Gastroesophageal sphincter (tissue), 3 donors: ENCODE results near the gene SRBD1.

Experiments
- POLR2A ChIP-seq, 2 donors: fragments of 450-650 bp; IDR thresholded peaks; one replicate each; pipeline ENCODE4 v1.6.1; 2017; ENCODE audit warnings: antibody characterized with exemption in 2 of 2, mild to moderate bottlenecking in 2 of 2, moderate library complexity in 1 of 2
- POLR2AphosphoS5 ChIP-seq: sonication (generic); formaldehyde crosslinking; IDR thresholded peaks from one replicate; pipeline ENCODE4 v1.6.1; 2017; ENCODE audit warnings: antibody characterized with exemption
- TF ChIP-seq, protein P1 (sequence below), 4 experiments: fragments of 200-600 bp in 2 of 4; fragments of 450-650 bp in 2 of 4; sonication (generic) in 1 of 4; IDR thresholded peaks; one replicate each; pipeline ENCODE4 v1.5.1; 2017 to 2019; ENCODE audit warnings: antibody characterized with exemption in 4 of 4, mild to moderate bottlenecking in 2 of 4, moderate library complexity in 2 of 4

DNA sequence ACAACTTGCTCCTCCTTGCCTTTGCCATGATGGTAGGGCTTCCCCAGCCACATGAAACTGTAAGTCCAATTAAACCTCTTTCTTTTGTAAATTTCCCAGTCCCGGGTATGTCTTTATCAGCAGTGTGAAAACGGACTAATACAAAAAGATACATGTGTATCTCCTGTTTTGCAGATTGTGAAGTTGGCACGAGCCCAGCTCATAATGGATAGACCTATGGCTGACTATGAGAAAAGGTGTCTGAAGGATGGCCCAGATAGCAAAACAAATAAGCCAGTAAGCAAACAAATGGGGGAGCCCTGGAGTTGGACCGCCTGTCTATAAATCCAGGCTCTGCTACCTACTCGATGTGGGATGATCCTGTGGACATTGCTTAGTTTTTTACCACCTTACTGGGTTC, 24.9 kb upstream of the SRBD1 start:
- TF ChIP-seq, protein P1, sequence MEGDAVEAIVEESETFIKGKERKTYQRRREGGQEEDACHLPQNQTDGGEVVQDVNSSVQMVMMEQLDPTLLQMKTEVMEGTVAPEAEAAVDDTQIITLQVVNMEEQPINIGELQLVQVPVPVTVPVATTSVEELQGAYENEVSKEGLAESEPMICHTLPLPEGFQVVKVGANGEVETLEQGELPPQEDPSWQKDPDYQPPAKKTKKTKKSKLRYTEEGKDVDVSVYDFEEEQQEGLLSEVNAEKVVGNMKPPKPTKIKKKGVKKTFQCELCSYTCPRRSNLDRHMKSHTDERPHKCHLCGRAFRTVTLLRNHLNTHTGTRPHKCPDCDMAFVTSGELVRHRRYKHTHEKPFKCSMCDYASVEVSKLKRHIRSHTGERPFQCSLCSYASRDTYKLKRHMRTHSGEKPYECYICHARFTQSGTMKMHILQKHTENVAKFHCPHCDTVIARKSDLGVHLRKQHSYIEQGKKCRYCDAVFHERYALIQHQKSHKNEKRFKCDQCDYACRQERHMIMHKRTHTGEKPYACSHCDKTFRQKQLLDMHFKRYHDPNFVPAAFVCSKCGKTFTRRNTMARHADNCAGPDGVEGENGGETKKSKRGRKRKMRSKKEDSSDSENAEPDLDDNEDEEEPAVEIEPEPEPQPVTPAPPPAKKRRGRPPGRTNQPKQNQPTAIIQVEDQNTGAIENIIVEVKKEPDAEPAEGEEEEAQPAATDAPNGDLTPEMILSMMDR (IDR thresholded peaks at IDR 0.05): no peak
- TF ChIP-seq POLR2A (IDR thresholded peaks at IDR 0.05) (no peak), POLR2AphosphoS5 (no peak)
